ENCODE measurements around the gene MEIS1.
"Not testable (repeated sequence)": the region's sequence is repeated elsewhere in the genome, so short reads cannot be mapped to it uniquely, and the experiment has no call there.

MEIS1 gene

GRCh38 chr2:66434679-66435548 is at the start of gene MEIS1:
Gene MEIS1, plus strand, starts transcription at chr2:66435125. Its CDS starts 732 bp downstream, at chr2:66435857.
- peak; percentile 96 for DNase-seq

- DNase-seq: no peak
Measured at GRCh38 chr2:66387016-66387753, 47.7 kb upstream of the MEIS1 start.

- no peak for DNase-seq
Measured at GRCh38 chr2:66389651-66390131, 45.2 kb upstream of the MEIS1 start.

GRCh38 chr2:66390152-66390551 is 44.8 kb upstream of the MEIS1 start:
- no peak for DNase-seq

- no peak for DNase-seq
Measured at GRCh38 chr2:66390811-66391210, 44.1 kb upstream of the MEIS1 start.

GRCh38 chr2:66391240-66391639 is 43.7 kb upstream of the MEIS1 start:
- DNase-seq: not testable (repeated sequence)

GRCh38 chr2:66405473-66405872 is 29.5 kb upstream of the MEIS1 start:
- no peak for DNase-seq

- no peak for DNase-seq
Measured at GRCh38 chr2:66408905-66409304, 26.0 kb upstream of the MEIS1 start.

GRCh38 chr2:66412874-66413273 is 22.1 kb upstream of the MEIS1 start:
- no peak for DNase-seq

GRCh38 chr2:66414896-66415295 is 20.0 kb upstream of the MEIS1 start:
- DNase-seq: no peak

GRCh38 chr2:66418381-66418780 is 16.5 kb upstream of the MEIS1 start:
- no peak for DNase-seq

- no peak for DNase-seq
Measured at GRCh38 chr2:66421612-66422011, 13.3 kb upstream of the MEIS1 start.

GRCh38 chr2:66423391-66424124 is 11.4 kb upstream of the MEIS1 start:
- no peak for DNase-seq

- no peak for DNase-seq
Measured at GRCh38 chr2:66426244-66427111, 8.4 kb upstream of the MEIS1 start.

- DNase-seq: no peak
Measured at GRCh38 chr2:66427300-66427699, 7.6 kb upstream of the MEIS1 start.

GRCh38 chr2:66428986-66429612 is 5.8 kb upstream of the MEIS1 start:
- peak; percentile 84 for DNase-seq

GRCh38 chr2:66429693-66430504 is 5.0 kb upstream of the MEIS1 start:
- DNase-seq: no peak

- no peak for DNase-seq
Measured at GRCh38 chr2:66430505-66431273, 4.2 kb upstream of the MEIS1 start.

GRCh38 chr2:66431274-66431642 is 3.7 kb upstream of the MEIS1 start:
- no peak for DNase-seq

Measured in hematopoietic multipotent progenitor cell treated with erythropoietin and hydrocortisone succinate and interleukin-3 and kit ligand, for 6 days (in vitro differentiated cells).